ENCODE results near the gene GPC3. TPM values are rescaled to one million over a fixed set of nuclear protein-coding genes. Genes with fewer than 3 reads are reported as not detected.

The GPC3 gene
- total RNA-seq: 1 to 10 TPM in 3 of 4 donors, under 1 TPM in 1; 0.82 to 4.9 (median 1.8) TPM

- in situ Hi-C loops (cut with MboI; ENCODE audit: low pct_ligation_motif_present in 1 of 4, low pct_unique_long_range_greater_than_20kb in 1 of 4, low sequenced_read_pairs in 3 of 4): no loop called here
- no peak within 1 kb of the TSS for H3K27ac ChIP-seq
- no peaks in the 10 kb centered on the region for H3K36me3 ChIP-seq
- intact Hi-C loops (cut with DNase I; ENCODE audit: low total_unique reads): no loop called here
- H3K27me3 ChIP-seq: peaks cover 26% of the 10 kb centered on the region
- peak within 1 kb of the TSS in 3 of 4 donors; percentile 20 to 47 (median 38) for H3K4me3 ChIP-seq
- WGBS, 2 donors (ENCODE audit: low coverage in 1 of 2): 81% methylated on average over 67 of the region's 90 CpGs; no CpG with 5 or more reads in 1 of the 2 donors
- TF ChIP-seq EP300 (IDR thresholded peaks at IDR 0.05; ENCODE audit: low read depth): no peak
- TF ChIP-seq CTCF (IDR thresholded peaks at IDR 0.05): no peak
- no peak for TF ChIP-seq POLR2AphosphoS5 (IDR thresholded peaks at IDR 0.05)
- TF ChIP-seq POLR2A (IDR thresholded peaks at IDR 0.05): no peak
- H3K9me3 ChIP-seq: no peaks in the 10 kb centered on the region
- peaks cover 0 to 9% (median 4%) of the 10 kb centered on the region in 4 donors for H3K4me1 ChIP-seq
- peak; percentile 27 for DNase-seq
Observed at GRCh38 chrX:133985164-133985966, at the start of gene GPC3. Gene GPC3 (minus strand): TSS chrX:133985594.

- intact Hi-C loops (cut with DNase I; ENCODE audit: low total_unique reads): no loop called here
Observed at GRCh38 chrX:134032441-134032840, 47.0 kb upstream of the GPC3 start.

GRCh38 chrX:134026565-134027311 lies 41.3 kb upstream of the GPC3 start:
- in situ Hi-C loops (cut with MboI; ENCODE audit: low pct_ligation_motif_present in 1 of 4, low pct_unique_long_range_greater_than_20kb in 1 of 4, low sequenced_read_pairs in 3 of 4): no loop called here
- 26% methylated on average over 15 of the region's 15 CpGs; no CpG with 5 or more reads in 1 of the 2 donors for WGBS, 2 donors (ENCODE audit: low coverage in 1 of 2)
- TF ChIP-seq CTCF (IDR thresholded peaks at IDR 0.05) (peak in 4 of 5 experiments; percentile 31 to 38 (median 35)), POLR2AphosphoS5 (IDR thresholded peaks at IDR 0.05) (no peak)
- intact Hi-C loops (cut with DNase I; ENCODE audit: low total_unique reads): no loop called here
- no peaks in the 10 kb centered on the region for H3K4me1 ChIP-seq
- no peaks in the 10 kb centered on the region for H3K27me3 ChIP-seq
- no peaks in the 10 kb centered on the region for H3K9me3 ChIP-seq
- H3K36me3 ChIP-seq: no peaks in the 10 kb centered on the region
- no peak overlapping the region for H3K27ac ChIP-seq
- H3K4me3 ChIP-seq: no peak overlapping the region
- peak; percentile 34 for DNase-seq

More at GRCh38 chrX:134032441-134032840, 47.0 kb upstream of the GPC3 start:
- no peaks in the 10 kb centered on the region for H3K36me3 ChIP-seq
- H3K4me1 ChIP-seq: no peaks in the 10 kb centered on the region
- in situ Hi-C loops (cut with MboI; ENCODE audit: low pct_ligation_motif_present in 1 of 4, low pct_unique_long_range_greater_than_20kb in 1 of 4, low sequenced_read_pairs in 3 of 4): no loop called here
- H3K9me3 ChIP-seq: no peaks in the 10 kb centered on the region
- no peak for DNase-seq
- TF ChIP-seq POLR2A (IDR thresholded peaks at IDR 0.05) (no peak), CTCF (IDR thresholded peaks at IDR 0.05) (no peak), POLR2AphosphoS5 (IDR thresholded peaks at IDR 0.05) (no peak), EP300 (IDR thresholded peaks at IDR 0.05; ENCODE audit: low read depth) (no peak)
- no peak overlapping the region for H3K27ac ChIP-seq
- no peaks in the 10 kb centered on the region for H3K27me3 ChIP-seq
- no peak overlapping the region for H3K4me3 ChIP-seq

- 40 to 53% methylated on average over 1 to 5 of the region's 5 CpGs for WGBS, 2 donors (ENCODE audit: low coverage in 1 of 2)
- Histone ChIP-seq H3K9me3 (no peaks in the 10 kb centered on the region), H3K36me3 (no peaks in the 10 kb centered on the region), H3K4me1 (no peaks in the 10 kb centered on the region), H3K4me3 (no peak overlapping the region), H3K27ac (no peak overlapping the region), H3K27me3 (no peaks in the 10 kb centered on the region)
- in situ Hi-C loops (cut with MboI; ENCODE audit: low pct_ligation_motif_present in 1 of 4, low pct_unique_long_range_greater_than_20kb in 1 of 4, low sequenced_read_pairs in 3 of 4): no loop called here
- no peak for TF ChIP-seq CTCF (IDR thresholded peaks at IDR 0.05)
- TF ChIP-seq POLR2A (IDR thresholded peaks at IDR 0.05): no peak
- TF ChIP-seq EP300 (IDR thresholded peaks at IDR 0.05; ENCODE audit: low read depth): no peak
- TF ChIP-seq POLR2AphosphoS5 (IDR thresholded peaks at IDR 0.05): no peak
- intact Hi-C loops (cut with DNase I; ENCODE audit: low total_unique reads): no loop called here
- no peak for DNase-seq
Observed at GRCh38 chrX:134025986-134026545, 40.7 kb upstream of the GPC3 start.
